BE2C (cell line): ENCODE data around the gene NUP188.
A peak's percentile ranks its signal among the peaks of the same experiment; 100 is the strongest.

Experiments used
- DNase-seq: peaks from one replicate; pipeline ENCODE4 v3.0.0-alpha.2; 2020
- H3K27me3 ChIP-seq: fragments of 250-450 bp; sonication (Bioruptor Pico); 2 replicates; pipeline ENCODE4 v1.5.1; 2020; ENCODE audit warnings: mild to moderate bottlenecking
- H3K36me3 ChIP-seq: fragments of 250-450 bp; sonication (Bioruptor Pico); 2 replicates; pipeline ENCODE4 v1.5.1; 2020; ENCODE audit warnings: mild to moderate bottlenecking
- H3K4me1 ChIP-seq: fragments of 250-450 bp; sonication (Bioruptor Pico); 2 replicates; pipeline ENCODE4 v1.5.1; 2020
- H3K4me3 ChIP-seq: 2 replicates; pipeline ENCODE4 v1.5.1; 2011; ENCODE audit warnings: low read depth, low read length
- H3K9me3 ChIP-seq: fragments of 250-450 bp; sonication (Bioruptor Pico); 2 replicates; pipeline ENCODE4 v1.5.1; 2020
- TF ChIP-seq, protein P1 (sequence below): IDR thresholded peaks from 2 replicates; pipeline ENCODE4 v1.5.1; 2012; ENCODE audit warnings: mild to moderate bottlenecking, low read depth, low read length

Gene NUP188

DNA sequence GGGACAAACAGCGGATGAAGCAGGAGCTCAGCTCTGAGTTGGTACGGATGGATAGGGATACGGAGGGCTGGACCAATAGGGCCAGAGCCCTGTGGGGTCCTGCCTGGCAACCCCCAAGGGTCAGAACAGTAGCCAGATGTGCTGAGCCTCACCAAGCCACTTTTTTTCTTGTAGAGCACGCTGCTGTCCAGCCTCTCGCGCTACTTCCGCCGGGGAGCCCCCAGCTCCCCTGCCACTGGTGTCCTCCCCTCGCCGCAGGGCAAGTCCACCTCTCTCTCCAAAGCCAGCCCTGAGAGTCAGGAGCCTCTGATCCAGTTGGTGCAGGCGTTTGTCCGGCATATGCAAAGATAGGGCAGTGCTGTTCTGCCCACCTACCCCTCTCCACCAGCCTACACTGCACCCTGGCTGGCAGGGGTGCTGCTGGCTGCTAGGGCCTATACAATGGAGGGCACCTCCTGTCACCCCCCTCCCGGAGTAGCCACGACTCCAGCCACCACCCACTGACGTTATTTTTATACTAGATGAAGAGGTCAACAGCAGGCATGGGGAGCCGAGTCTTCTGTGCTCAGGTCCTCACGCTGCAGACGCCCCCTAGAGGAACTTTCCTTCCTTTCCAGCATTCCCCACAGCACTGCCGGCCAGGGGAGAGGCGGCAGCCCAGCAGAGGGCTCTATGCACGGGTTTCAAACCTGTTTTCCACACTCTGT lies 59.0 kb downstream of the NUP188 start:
- TF ChIP-seq, protein P1, sequence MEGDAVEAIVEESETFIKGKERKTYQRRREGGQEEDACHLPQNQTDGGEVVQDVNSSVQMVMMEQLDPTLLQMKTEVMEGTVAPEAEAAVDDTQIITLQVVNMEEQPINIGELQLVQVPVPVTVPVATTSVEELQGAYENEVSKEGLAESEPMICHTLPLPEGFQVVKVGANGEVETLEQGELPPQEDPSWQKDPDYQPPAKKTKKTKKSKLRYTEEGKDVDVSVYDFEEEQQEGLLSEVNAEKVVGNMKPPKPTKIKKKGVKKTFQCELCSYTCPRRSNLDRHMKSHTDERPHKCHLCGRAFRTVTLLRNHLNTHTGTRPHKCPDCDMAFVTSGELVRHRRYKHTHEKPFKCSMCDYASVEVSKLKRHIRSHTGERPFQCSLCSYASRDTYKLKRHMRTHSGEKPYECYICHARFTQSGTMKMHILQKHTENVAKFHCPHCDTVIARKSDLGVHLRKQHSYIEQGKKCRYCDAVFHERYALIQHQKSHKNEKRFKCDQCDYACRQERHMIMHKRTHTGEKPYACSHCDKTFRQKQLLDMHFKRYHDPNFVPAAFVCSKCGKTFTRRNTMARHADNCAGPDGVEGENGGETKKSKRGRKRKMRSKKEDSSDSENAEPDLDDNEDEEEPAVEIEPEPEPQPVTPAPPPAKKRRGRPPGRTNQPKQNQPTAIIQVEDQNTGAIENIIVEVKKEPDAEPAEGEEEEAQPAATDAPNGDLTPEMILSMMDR = peak; percentile 99
- peaks cover 17% of the 10 kb centered on the region for H3K4me1 ChIP-seq
- H3K4me3 ChIP-seq = no peak overlapping the region
- H3K9me3 ChIP-seq = no peaks in the 10 kb centered on the region
- H3K36me3 ChIP-seq = peaks cover 68% of the 10 kb centered on the region
- H3K27me3 ChIP-seq = no peaks in the 10 kb centered on the region
- DNase-seq = peak; percentile 84

DNA sequence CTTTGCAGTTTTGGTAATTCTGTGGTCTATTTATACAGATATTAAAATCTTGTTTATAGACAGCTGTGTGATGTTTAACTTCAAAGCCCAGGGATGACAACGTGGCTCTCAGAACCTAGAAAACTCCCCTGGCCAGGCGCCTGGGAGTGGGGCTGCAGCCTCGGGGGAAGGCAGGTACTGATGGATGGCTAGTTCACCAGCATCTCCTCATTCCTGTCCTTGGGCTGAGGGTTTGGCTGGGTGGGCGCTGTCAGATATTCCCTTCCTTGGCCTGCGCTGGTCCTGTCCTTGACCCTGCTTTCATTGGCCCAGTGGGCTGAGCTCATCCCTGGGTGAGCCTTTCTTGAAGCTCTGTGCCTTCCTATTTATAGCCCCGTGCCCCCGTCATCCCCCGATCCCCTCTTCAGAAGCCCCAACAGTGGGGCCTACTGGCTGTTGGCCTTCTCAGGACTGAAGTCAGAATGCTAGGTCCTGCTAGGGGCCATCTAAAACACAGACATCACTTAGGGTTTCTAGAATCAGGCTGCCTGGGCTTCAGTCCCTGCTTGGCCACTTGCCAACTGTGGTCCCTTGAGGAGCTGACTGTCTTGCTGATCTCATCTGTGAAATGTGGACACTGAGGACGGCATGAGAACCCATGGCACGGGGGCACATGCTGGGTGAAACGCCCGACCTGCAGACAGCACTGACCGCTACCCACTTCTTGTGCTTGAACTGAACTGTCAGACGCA lies 59.7 kb downstream of the NUP188 start:
- H3K27me3 ChIP-seq = no peaks in the 10 kb centered on the region
- H3K36me3 ChIP-seq = peaks cover 62% of the 10 kb centered on the region
- peak; percentile 79 for DNase-seq

DNA sequence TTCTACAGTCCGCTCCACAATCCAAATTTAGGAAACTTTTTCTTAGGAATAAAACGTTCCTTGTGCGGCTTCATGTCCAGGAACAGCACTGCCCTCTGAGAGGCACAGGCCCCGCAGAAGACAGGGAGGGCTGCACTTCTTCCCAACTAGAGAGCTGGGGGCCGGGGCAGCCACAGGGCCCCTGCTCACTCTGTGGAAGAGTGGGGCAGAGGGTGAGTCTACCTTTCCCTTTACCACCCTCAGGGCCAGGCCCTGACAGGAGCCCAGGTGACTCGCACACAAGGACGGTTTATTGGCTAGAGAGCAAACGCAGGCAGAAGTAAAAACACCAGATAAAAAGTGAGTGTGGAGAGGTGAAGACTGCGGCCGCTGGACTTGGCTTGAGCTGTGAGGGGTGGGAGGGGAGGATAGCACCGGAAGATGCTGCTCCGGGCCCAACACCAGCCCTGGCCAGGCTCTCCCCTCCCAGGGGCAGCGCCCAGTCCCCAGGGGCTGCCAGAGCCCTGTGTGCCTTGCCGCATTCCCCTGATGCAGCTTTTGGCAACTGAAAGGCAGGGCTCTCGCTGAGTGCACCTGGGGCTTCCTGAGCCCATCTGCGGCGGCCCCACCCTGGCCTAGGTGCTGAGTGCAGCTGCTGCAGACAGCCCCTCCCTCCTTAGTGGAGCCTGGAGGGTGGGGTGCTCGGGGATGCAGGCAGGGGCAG lies 60.4 kb downstream of the NUP188 start:
- DNase-seq = no peak
- Histone ChIP-seq H3K4me1 (peaks cover 21% of the 10 kb centered on the region), H3K36me3 (peaks cover 61% of the 10 kb centered on the region), H3K27me3 (no peaks in the 10 kb centered on the region), H3K9me3 (no peaks in the 10 kb centered on the region), H3K4me3 (no peak overlapping the region)
- TF ChIP-seq, protein P1 = no peak

More for the DNA sequence above, 59.7 kb downstream of the NUP188 start:
- Histone ChIP-seq H3K9me3 (no peaks in the 10 kb centered on the region), H3K4me3 (no peak overlapping the region), H3K4me1 (peaks cover 21% of the 10 kb centered on the region)
- TF ChIP-seq, protein P1 = no peak

DNA sequence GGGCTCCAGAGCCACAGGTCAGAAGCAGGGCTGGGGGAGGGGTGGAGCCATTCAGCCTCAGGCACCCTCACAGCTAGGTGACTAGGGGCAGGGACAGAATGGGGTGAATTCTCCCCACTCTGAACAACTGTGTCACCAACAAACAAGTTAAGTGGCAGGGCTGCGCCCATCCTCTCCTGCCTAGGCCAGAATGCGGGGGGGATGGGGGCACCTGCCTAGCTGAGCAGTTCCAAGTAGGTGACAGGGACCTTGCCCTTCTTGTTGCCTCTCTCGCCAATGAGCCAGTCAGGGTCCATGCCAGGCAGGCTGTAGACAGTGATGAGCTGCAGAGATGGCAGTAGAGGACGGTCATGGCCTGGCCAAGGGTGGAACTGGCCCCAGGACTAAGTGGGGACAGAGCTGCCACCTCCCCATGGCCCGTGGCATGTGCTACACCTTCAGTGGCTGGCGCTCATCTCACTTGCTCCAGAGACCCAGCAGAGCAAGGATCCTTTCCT lies 61.0 kb downstream of the NUP188 start:
- TF ChIP-seq, protein P1 = no peak
- Histone ChIP-seq H3K4me3 (no peak overlapping the region), H3K9me3 (no peaks in the 10 kb centered on the region), H3K27me3 (no peaks in the 10 kb centered on the region), H3K4me1 (peaks cover 21% of the 10 kb centered on the region), H3K36me3 (peaks cover 61% of the 10 kb centered on the region)
- DNase-seq = no peak

DNA sequence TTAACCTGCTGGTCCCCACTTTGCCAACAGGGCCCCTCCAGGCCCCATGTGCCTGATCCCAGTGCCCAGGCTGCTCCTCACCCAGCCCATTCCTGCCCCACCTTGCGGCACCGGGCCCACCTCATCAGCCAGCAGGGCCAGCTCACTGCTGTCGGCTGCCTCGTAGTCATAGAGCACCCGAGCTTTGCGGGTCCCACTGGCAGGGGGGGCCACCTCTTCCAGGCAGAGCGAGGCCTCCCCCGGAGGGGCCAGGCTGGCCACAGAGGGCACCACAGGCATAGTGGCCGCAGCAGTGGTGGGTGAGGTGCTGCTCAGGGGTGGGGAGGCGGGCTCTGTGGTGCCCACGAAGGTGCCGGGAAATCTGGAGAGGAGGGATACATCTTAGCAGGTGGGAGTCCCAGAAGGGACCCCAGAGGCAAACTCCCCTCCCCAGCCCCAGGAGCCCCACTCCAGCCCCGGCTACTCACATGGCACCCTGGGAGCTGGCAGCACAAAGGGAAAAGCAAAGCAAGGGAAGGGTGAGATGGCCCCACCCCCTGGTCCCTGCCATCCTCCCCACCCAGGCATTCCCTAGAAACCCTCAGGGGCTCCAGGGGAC lies 61.6 kb downstream of the NUP188 start:
- Histone ChIP-seq H3K9me3 (no peaks in the 10 kb centered on the region), H3K4me3 (no peak overlapping the region), H3K4me1 (peaks cover 21% of the 10 kb centered on the region), H3K36me3 (peaks cover 65% of the 10 kb centered on the region), H3K27me3 (no peaks in the 10 kb centered on the region)
- DNase-seq = no peak
- TF ChIP-seq, protein P1 = no peak
